DOHH2 (cell line): Measurements from ENCODE around the gene TDRD7.

Experiments
- H3F3A ChIP-seq: fragments of 200-600 bp; sonication (generic), shearing (Covaris generic); 2 replicates; pipeline ENCODE4 v1.6.0; 2016; ENCODE audit warnings: antibody characterized with exemption, mild to moderate bottlenecking; ENCODE audit not compliant: control insufficient read depth, insufficient read depth
- H3K27ac ChIP-seq: fragments of 200-600 bp; sonication (generic); 2 replicates; pipeline ENCODE4 v1.5.1; 2014; ENCODE audit warnings: low read depth, mild to moderate bottlenecking, low read length, moderate library complexity
- H3K27me3 ChIP-seq: fragments of 200-600 bp; sonication (generic); 2 replicates; pipeline ENCODE4 v1.6.1; 2014; ENCODE audit warnings: mild to moderate bottlenecking, low read length, mixed read lengths; ENCODE audit not compliant: control insufficient read depth
- H3K36me3 ChIP-seq: fragments of 200-600 bp; sonication (generic); 2 replicates; pipeline ENCODE4 v1.6.1; 2014; ENCODE audit warnings: mild to moderate bottlenecking, low read length, moderate library complexity, mixed read lengths; ENCODE audit not compliant: control insufficient read depth
- H3K4me1 ChIP-seq: fragments of 200-600 bp; sonication (generic); 2 replicates; pipeline ENCODE4 v1.6.1; 2014; ENCODE audit warnings: mild to moderate bottlenecking, low read length, mixed read lengths; ENCODE audit not compliant: control insufficient read depth
- H3K4me2 ChIP-seq: fragments of 200-600 bp; sonication (generic); 2 replicates; pipeline ENCODE4 v1.6.0; 2014; ENCODE audit warnings: mild to moderate bottlenecking, low read length, moderate library complexity
- H3K4me3 ChIP-seq: fragments of 200-600 bp; sonication (generic); 2 replicates; pipeline ENCODE4 v1.5.1; 2014; ENCODE audit warnings: mild to moderate bottlenecking, low read length, mixed read lengths
- H3K79me2 ChIP-seq: fragments of 200-600 bp; sonication (generic); 2 replicates; pipeline ENCODE4 v1.6.1; 2014; ENCODE audit warnings: mild to moderate bottlenecking, low read length, mixed read lengths; ENCODE audit not compliant: control insufficient read depth
- H3K9me2 ChIP-seq: fragments of 200-600 bp; sonication (generic); replicated peaks from 2 replicates; pipeline ENCODE4 v1.6.1; 2014; ENCODE audit warnings: mild to moderate bottlenecking, low read length, mixed read lengths; ENCODE audit not compliant: control insufficient read depth
- H3K9me3 ChIP-seq: fragments of 200-600 bp; sonication (generic); 2 replicates; pipeline ENCODE4 v1.6.1; 2014; ENCODE audit warnings: antibody characterized with exemption, low read length, mixed read lengths; ENCODE audit not compliant: control insufficient read depth, insufficient read depth
- H4K20me1 ChIP-seq: fragments of 200-600 bp; sonication (generic); 2 replicates; pipeline ENCODE4 v1.6.0; 2014; ENCODE audit warnings: low read depth, mild to moderate bottlenecking, antibody characterized with exemption, low read length, moderate library complexity; ENCODE audit not compliant: control insufficient read depth, insufficient read depth
- CTCF ChIP-seq: fragments of 200-600 bp; sonication (generic); IDR thresholded peaks from one replicate; pipeline ENCODE4 v1.5.1; 2014; ENCODE audit warnings: antibody characterized with exemption, mild to moderate bottlenecking, low read depth, low read length; ENCODE audit not compliant: poor library complexity, severe bottlenecking
- EZH2phosphoT487 ChIP-seq: fragments of 200-600 bp; sonication (generic); IDR thresholded peaks from 2 replicates; pipeline ENCODE4 v1.6.1; 2017; ENCODE audit warnings: borderline replicate concordance, mild to moderate bottlenecking, antibody characterized with exemption, low read length, moderate library complexity, mixed read lengths

Gene TDRD7

GRCh38 chr9:97397220-97397619, 14.7 kb upstream of the TDRD7 start:
- Histone ChIP-seq H3K4me1 (no peaks in the 10 kb centered on the region), H3K27me3 (peaks cover 3% of the 10 kb centered on the region; the same call in 1 of the 2 replicates), H3K27ac (no peak overlapping the region), H3K4me2 (no peak overlapping the region), H3K4me3 (no peak overlapping the region), H4K20me1 (no peaks in the 10 kb centered on the region), H3K9me3 (no peaks in the 10 kb centered on the region), H3K36me3 (no peaks in the 10 kb centered on the region), H3K9me2 (no peaks in the 10 kb centered on the region), H3K79me2 (no peaks in the 10 kb centered on the region), H3F3A (no peaks in the 10 kb centered on the region)
- TF ChIP-seq CTCF (no peak), EZH2phosphoT487 (no peak)

GRCh38 chr9:97398999-97399758, 12.7 kb upstream of the TDRD7 start:
- Histone ChIP-seq H3K36me3 (no peaks in the 10 kb centered on the region), H3K9me3 (no peaks in the 10 kb centered on the region), H4K20me1 (no peaks in the 10 kb centered on the region), H3K4me1 (no peaks in the 10 kb centered on the region), H3K4me2 (no peak overlapping the region), H3K79me2 (no peaks in the 10 kb centered on the region), H3K9me2 (no peaks in the 10 kb centered on the region), H3K27me3 (no peaks in the 10 kb centered on the region), H3F3A (no peaks in the 10 kb centered on the region), H3K27ac (no peak overlapping the region), H3K4me3 (no peak overlapping the region)
- peak; percentile 98 for TF ChIP-seq CTCF
- no peak for TF ChIP-seq EZH2phosphoT487

- H3K4me2 ChIP-seq: no peak overlapping the region
- TF ChIP-seq CTCF (no peak), EZH2phosphoT487 (no peak)
- H3K27ac ChIP-seq: no peak overlapping the region
- H3F3A ChIP-seq: no peaks in the 10 kb centered on the region
- no peak overlapping the region for H3K4me3 ChIP-seq
- H3K4me1 ChIP-seq: no peaks in the 10 kb centered on the region
- no peaks in the 10 kb centered on the region for H4K20me1 ChIP-seq
- no peaks in the 10 kb centered on the region for H3K9me2 ChIP-seq
- H3K36me3 ChIP-seq: no peaks in the 10 kb centered on the region
- no peaks in the 10 kb centered on the region for H3K79me2 ChIP-seq
- no peaks in the 10 kb centered on the region for H3K9me3 ChIP-seq
- H3K27me3 ChIP-seq: peaks cover 27% of the 10 kb centered on the region
These were observed 8.1 kb upstream of the TDRD7 start for GRCh38 chr9:97403746-97404316.
